GM23338 (cell line): Measurements from ENCODE around the gene FUT3. TPM values are rescaled to one million over a fixed set of nuclear protein-coding genes. Genes with fewer than 3 reads are reported as not detected.
"Not testable (repeated sequence)": the region's sequence is repeated elsewhere in the genome, so short reads cannot be mapped to it uniquely, and the experiment has no call there.

Experiments used
- ATAC-seq: fragments of 200-7000 bp; cut with Tn5 transposase; 3 replicates; pipeline ENCODE4 v1.9.1; 2020
- DNase-seq: peaks from one replicate; pipeline ENCODE4 v3.0.0-alpha.2; 2015; ENCODE audit warnings: low spot score
- H2AFZ ChIP-seq: fragments of 200-600 bp; sonication (generic); 2 replicates; pipeline ENCODE4 v1.8.0; 2016; ENCODE audit warnings: antibody characterized with exemption, mild to moderate bottlenecking, moderate library complexity
- H3F3A ChIP-seq: fragments of 200-600 bp; sonication (generic); replicated peaks from 2 replicates; pipeline ENCODE4 v1.8.0; 2017; ENCODE audit warnings: antibody characterized with exemption, mixed run types, low read depth
- H3K27ac ChIP-seq: fragments of 200-600 bp; sonication (generic); 2 replicates; pipeline ENCODE4 v1.6.1; 2016; ENCODE audit warnings: low read depth
- H3K27me3 ChIP-seq: fragments of 200-600 bp; sonication (generic); 2 replicates; pipeline ENCODE4 v1.8.0; 2016; ENCODE audit warnings: mild to moderate bottlenecking, mixed run types, moderate library complexity; ENCODE audit not compliant: insufficient read depth
- H3K36me3 ChIP-seq: fragments of 200-600 bp; sonication (generic); 2 replicates; pipeline ENCODE4 v1.8.0; 2016; ENCODE audit warnings: mild to moderate bottlenecking; ENCODE audit not compliant: insufficient read depth
- H3K4me1 ChIP-seq: fragments of 200-600 bp; sonication (generic); 2 replicates; pipeline ENCODE4 v1.8.0; 2016; ENCODE audit warnings: mild to moderate bottlenecking, moderate library complexity; ENCODE audit not compliant: insufficient read depth
- H3K4me2 ChIP-seq: fragments of 200-600 bp; sonication (generic); 2 replicates; pipeline ENCODE4 v1.7.1; 2017; ENCODE audit warnings: mixed run types
- H3K4me3 ChIP-seq: fragments of 200-600 bp; sonication (generic); 2 replicates; pipeline ENCODE4 v1.6.1; 2016; ENCODE audit warnings: mixed run types
- H3K79me2 ChIP-seq: fragments of 200-600 bp; sonication (generic); replicated peaks from 2 replicates; pipeline ENCODE4 v1.8.0; 2017; ENCODE audit warnings: mild to moderate bottlenecking; ENCODE audit not compliant: insufficient read depth
- H3K9me2 ChIP-seq: fragments of 200-600 bp; sonication (generic); 2 replicates; pipeline ENCODE4 v1.8.0; 2017; ENCODE audit not compliant: insufficient read depth
- H4K20me1 ChIP-seq: fragments of 200-600 bp; sonication (generic); replicated peaks from 2 replicates; pipeline ENCODE4 v1.8.0; 2017; ENCODE audit warnings: mild to moderate bottlenecking; ENCODE audit not compliant: insufficient read depth
- H3K27ac Mint-ChIP-seq: 2 replicates; pipeline ENCODE4 v1.8.0; 2020; ENCODE audit warnings: inconsistent platforms, mild to moderate bottlenecking, moderate library complexity, mixed read lengths
- H3K27me3 Mint-ChIP-seq: 3 replicates; pipeline ENCODE4 v1.8.0; 2022; ENCODE audit warnings: low read depth, mild to moderate bottlenecking, moderate library complexity, mixed read lengths, inconsistent platforms; ENCODE audit not compliant: insufficient read depth, poor library complexity
- H3K36me3 Mint-ChIP-seq: 3 replicates; pipeline ENCODE4 v1.8.0; 2021; ENCODE audit warnings: low read depth, mild to moderate bottlenecking, inconsistent platforms, moderate library complexity, mixed read lengths
- H3K4me1 Mint-ChIP-seq: 3 replicates; pipeline ENCODE4 v1.8.0; 2020; ENCODE audit warnings: mild to moderate bottlenecking, inconsistent platforms, mixed read lengths
- H3K4me3 Mint-ChIP-seq: 3 replicates; pipeline ENCODE4 v1.8.0; 2021; ENCODE audit warnings: moderate library complexity, mild to moderate bottlenecking, inconsistent platforms, mixed read lengths
- H3K9me3 Mint-ChIP-seq: 3 replicates; pipeline ENCODE4 v1.8.0; 2020; ENCODE audit warnings: moderate library complexity, mild to moderate bottlenecking, inconsistent platforms, mixed read lengths
- ETS1 ChIP-seq: IDR thresholded peaks from 2 replicates; pipeline ENCODE4 v1.6.1; 2016; ENCODE audit warnings: antibody characterized with exemption
- EZH2phosphoT487 ChIP-seq: fragments of 200-600 bp; sonication (generic); IDR thresholded peaks from one replicate; pipeline ENCODE4 v1.8.1; 2018; ENCODE audit warnings: antibody characterized with exemption; ENCODE audit not compliant: unreplicated experiment
- JUNB ChIP-seq: IDR thresholded peaks from one replicate; pipeline ENCODE4 v1.6.1; 2016; ENCODE audit warnings: antibody characterized with exemption; ENCODE audit not compliant: unreplicated experiment
- STAT1 ChIP-seq: IDR thresholded peaks from one replicate; pipeline ENCODE4 v1.6.1; 2016; ENCODE audit warnings: antibody characterized with exemption; ENCODE audit not compliant: unreplicated experiment
- ZNF114 ChIP-seq: fragments of 250-450 bp; sonication (Bioruptor Pico); IDR thresholded peaks from 2 replicates; pipeline ENCODE4 v1.5.0; 2020; ENCODE audit warnings: mild to moderate bottlenecking, moderate library complexity
- ZNF331 ChIP-seq: fragments of 250-450 bp; sonication (Bioruptor Pico); IDR thresholded peaks from 2 replicates; pipeline ENCODE4 v1.5.0; 2020; ENCODE audit warnings: low read depth, mild to moderate bottlenecking, moderate library complexity
- polyA plus RNA-seq: library from polyadenylated mRNA; unstranded; fragments of >200 nt; fragmentation: Nextera tagmentation; extraction: Ambion mirVana; gene quantifications from 2 replicates; pipeline ENCODE4 v1.2.1, GENCODE V29; 2016
- total RNA-seq: library from RNA; depleted of rRNA; stranded (reverse); fragments of >200 nt; shearing (Covaris generic); gene quantifications from 2 replicates; pipeline ENCODE4 v1.2.3, GENCODE V29; 2014
- TF ChIP-seq, protein P1 (sequence below): fragments of 250-450 bp; sonication (Bioruptor Pico); IDR thresholded peaks from 2 replicates; pipeline ENCODE4 v1.5.0; 2020; ENCODE audit warnings: mild to moderate bottlenecking, moderate library complexity

FUT3 gene
- total and polyA plus RNA-seq, 2 experiments from 2014 or later: 0.45 TPM; not detected in 1

GRCh38 chr19:5850189-5850588 is 1.1 kb downstream of the FUT3 start (continued):
- TF ChIP-seq, protein P1, sequence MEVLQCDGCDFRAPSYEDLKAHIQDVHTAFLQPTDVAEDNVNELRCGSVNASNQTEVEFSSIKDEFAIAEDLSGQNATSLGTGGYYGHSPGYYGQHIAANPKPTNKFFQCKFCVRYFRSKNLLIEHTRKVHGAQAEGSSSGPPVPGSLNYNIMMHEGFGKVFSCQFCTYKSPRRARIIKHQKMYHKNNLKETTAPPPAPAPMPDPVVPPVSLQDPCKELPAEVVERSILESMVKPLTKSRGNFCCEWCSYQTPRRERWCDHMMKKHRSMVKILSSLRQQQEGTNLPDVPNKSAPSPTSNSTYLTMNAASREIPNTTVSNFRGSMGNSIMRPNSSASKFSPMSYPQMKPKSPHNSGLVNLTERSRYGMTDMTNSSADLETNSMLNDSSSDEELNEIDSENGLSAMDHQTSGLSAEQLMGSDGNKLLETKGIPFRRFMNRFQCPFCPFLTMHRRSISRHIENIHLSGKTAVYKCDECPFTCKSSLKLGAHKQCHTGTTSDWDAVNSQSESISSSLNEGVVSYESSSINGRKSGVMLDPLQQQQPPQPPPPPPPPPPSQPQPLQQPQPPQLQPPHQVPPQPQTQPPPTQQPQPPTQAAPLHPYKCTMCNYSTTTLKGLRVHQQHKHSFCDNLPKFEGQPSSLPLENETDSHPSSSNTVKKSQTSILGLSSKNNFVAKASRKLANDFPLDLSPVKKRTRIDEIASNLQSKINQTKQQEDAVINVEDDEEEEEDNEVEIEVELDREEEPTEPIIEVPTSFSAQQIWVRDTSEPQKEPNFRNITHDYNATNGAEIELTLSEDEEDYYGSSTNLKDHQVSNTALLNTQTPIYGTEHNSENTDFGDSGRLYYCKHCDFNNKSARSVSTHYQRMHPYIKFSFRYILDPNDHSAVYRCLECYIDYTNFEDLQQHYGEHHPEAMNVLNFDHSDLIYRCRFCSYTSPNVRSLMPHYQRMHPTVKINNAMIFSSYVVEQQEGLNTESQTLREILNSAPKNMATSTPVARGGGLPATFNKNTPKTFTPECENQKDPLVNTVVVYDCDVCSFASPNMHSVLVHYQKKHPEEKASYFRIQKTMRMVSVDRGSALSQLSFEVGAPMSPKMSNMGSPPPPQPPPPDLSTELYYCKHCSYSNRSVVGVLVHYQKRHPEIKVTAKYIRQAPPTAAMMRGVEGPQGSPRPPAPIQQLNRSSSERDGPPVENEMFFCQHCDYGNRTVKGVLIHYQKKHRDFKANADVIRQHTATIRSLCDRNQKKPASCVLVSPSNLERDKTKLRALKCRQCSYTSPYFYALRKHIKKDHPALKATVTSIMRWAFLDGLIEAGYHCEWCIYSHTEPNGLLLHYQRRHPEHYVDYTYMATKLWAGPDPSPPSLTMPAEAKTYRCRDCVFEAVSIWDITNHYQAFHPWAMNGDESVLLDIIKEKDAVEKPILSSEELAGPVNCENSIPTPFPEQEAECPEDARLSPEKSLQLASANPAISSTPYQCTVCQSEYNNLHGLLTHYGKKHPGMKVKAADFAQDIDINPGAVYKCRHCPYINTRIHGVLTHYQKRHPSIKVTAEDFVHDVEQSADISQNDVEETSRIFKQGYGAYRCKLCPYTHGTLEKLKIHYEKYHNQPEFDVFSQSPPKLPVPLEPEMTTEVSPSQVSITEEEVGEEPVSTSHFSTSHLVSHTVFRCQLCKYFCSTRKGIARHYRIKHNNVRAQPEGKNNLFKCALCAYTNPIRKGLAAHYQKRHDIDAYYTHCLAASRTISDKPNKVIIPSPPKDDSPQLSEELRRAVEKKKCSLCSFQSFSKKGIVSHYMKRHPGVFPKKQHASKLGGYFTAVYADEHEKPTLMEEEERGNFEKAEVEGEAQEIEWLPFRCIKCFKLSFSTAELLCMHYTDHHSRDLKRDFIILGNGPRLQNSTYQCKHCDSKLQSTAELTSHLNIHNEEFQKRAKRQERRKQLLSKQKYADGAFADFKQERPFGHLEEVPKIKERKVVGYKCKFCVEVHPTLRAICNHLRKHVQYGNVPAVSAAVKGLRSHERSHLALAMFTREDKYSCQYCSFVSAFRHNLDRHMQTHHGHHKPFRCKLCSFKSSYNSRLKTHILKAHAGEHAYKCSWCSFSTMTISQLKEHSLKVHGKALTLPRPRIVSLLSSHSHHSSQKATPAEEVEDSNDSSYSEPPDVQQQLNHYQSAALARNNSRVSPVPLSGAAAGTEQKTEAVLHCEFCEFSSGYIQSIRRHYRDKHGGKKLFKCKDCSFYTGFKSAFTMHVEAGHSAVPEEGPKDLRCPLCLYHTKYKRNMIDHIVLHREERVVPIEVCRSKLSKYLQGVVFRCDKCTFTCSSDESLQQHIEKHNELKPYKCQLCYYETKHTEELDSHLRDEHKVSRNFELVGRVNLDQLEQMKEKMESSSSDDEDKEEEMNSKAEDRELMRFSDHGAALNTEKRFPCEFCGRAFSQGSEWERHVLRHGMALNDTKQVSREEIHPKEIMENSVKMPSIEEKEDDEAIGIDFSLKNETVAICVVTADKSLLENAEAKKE (CRISPR knock-in tag): no peak
- no peak for TF ChIP-seq ZNF331 (CRISPR knock-in tag)
- TF ChIP-seq ETS1: no peak
- no peak for TF ChIP-seq EZH2phosphoT487
- TF ChIP-seq STAT1: no peak
- no peak for TF ChIP-seq ZNF114 (CRISPR knock-in tag)
- TF ChIP-seq JUNB: no peak

DNA sequence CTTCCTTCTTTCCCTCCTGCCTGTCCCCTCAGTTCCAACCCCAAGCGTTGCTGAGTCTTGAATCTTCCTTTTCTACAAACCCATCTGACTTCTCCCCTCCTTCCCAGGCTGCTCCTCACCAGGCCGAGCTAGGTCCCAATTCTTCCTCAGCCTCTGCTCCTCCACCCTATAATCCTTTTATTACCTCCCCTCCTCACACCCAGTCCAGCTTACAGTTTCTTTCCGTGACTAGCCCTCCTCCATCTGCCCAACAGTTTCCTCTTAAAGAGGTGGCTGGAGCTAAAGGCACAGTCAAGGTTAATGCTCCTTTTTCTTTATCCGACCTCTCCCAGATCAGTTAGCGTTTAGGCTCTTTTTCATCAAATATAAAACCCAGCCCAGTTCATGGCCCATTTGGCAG is 2.6 kb downstream of the FUT3 start:
- not testable (repeated sequence) for ATAC-seq, H3K4me1 Mint-ChIP-seq, H2AFZ ChIP-seq, H3K27ac Mint-ChIP-seq, H3K9me3 Mint-ChIP-seq, H3K4me1 ChIP-seq, H3F3A ChIP-seq, H3K9me2 ChIP-seq, H3K27ac ChIP-seq, H4K20me1 ChIP-seq, H3K4me2 ChIP-seq, H3K36me3 Mint-ChIP-seq, H3K4me3 Mint-ChIP-seq, H3K36me3 ChIP-seq, DNase-seq, H3K27me3 Mint-ChIP-seq, H3K4me3 ChIP-seq, H3K79me2 ChIP-seq, H3K27me3 ChIP-seq

GRCh38 chr19:5847846-5848245 is 3.4 kb downstream of the FUT3 start:
- not testable (repeated sequence) for H3K4me1 Mint-ChIP-seq, H3K27ac Mint-ChIP-seq, H3K27me3 Mint-ChIP-seq, ATAC-seq, H3F3A ChIP-seq, H3K4me1 ChIP-seq, H3K79me2 ChIP-seq, H3K27ac ChIP-seq, H3K9me3 Mint-ChIP-seq, H2AFZ ChIP-seq, H3K9me2 ChIP-seq, H3K36me3 Mint-ChIP-seq, H3K27me3 ChIP-seq, H3K4me3 Mint-ChIP-seq, H3K36me3 ChIP-seq, H3K4me2 ChIP-seq, H3K4me3 ChIP-seq, H4K20me1 ChIP-seq, DNase-seq
